ENCODE results near the gene CD274.
"Not testable (repeated sequence)": the region's sequence is repeated elsewhere in the genome, so short reads cannot be mapped to it uniquely, and the experiment has no call there.

CD274 gene

DNA sequence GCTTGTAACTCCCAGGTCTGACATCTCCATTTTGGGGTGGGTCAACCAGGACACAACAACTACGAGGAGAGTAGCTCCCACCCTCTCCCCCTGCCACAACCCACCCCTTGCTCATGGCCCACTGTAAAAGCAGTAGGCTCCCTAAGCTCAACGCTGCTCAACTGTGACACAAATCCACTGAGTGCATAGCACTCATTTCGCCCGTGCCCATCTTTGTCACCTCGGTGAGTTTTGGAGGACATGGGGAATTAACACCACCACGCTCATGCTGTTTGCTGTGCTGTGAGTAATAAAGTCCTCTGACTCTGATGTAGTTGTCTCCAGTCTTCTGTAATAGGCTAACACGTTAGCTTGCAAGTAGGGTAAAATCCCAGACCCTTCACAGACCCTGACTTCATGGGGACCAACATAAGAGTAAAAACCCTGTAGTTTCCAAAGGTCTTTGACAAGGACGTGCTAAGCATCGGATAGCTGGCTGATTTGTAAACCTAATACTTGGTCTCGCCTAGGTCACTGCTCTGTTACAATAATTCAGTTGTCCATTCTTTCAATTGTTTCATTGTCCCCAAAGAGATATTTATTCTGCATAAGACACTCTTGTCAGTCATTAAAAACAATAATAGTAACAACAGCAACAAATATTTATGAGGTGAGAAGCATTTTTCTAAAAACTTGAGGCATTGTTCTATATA lies 20.3 kb upstream of the CD274 start:
- H2BK15ac ChIP-seq (replicated peaks; ENCODE audit: low read depth), result no peak overlapping the region
- H3K36me3 ChIP-seq (ENCODE audit: control insufficient read depth, insufficient read depth, low read length), result no peaks in the 10 kb centered on the region
- H3K9ac ChIP-seq (ENCODE audit: low read length), result no peak overlapping the region
- H4K5ac ChIP-seq (ENCODE audit: low read length), result no peak overlapping the region
- no peak overlapping the region for H3K4ac ChIP-seq (ENCODE audit: low read depth, low read length)
- no peaks in the 10 kb centered on the region for H3K79me2 ChIP-seq (ENCODE audit: control insufficient read depth, insufficient read depth, low read length)
- no peak for DNase-seq
- H3K4me3 ChIP-seq (ENCODE audit: low read length), result no peak overlapping the region
- no peak overlapping the region for H3K27ac ChIP-seq (ENCODE audit: low read depth, low read length)
- H3K4me2 ChIP-seq (ENCODE audit: low read length), result no peak overlapping the region
- no peak overlapping the region for H2BK120ac ChIP-seq (ENCODE audit: low read depth, low read length)
- no peak overlapping the region for H3K56ac ChIP-seq (ENCODE audit: low read length)
- H3K23ac ChIP-seq (ENCODE audit: low read length), result no peak overlapping the region
- no peak overlapping the region for H3K18ac ChIP-seq (ENCODE audit: low read length)
- no peaks in the 10 kb centered on the region for H3K4me1 ChIP-seq (ENCODE audit: control insufficient read depth, low read depth, low read length)
- no peak overlapping the region for H2BK5ac ChIP-seq (ENCODE audit: low read length)
- H3K27me3 ChIP-seq (ENCODE audit: insufficient read depth, low read length, poor library complexity), result no peaks in the 10 kb centered on the region
- H3K79me1 ChIP-seq (ENCODE audit: low read length), result no peaks in the 10 kb centered on the region
- no peak overlapping the region for H2AK5ac ChIP-seq (ENCODE audit: low read length)
- WGBS (ENCODE audit: extremely low coverage, insufficient coverage, low lambda C conversion rate), result no CpG with 5 or more reads among the region's 10 CpGs
- H4K8ac ChIP-seq (ENCODE audit: low read depth, low read length), result no peak overlapping the region

DNA sequence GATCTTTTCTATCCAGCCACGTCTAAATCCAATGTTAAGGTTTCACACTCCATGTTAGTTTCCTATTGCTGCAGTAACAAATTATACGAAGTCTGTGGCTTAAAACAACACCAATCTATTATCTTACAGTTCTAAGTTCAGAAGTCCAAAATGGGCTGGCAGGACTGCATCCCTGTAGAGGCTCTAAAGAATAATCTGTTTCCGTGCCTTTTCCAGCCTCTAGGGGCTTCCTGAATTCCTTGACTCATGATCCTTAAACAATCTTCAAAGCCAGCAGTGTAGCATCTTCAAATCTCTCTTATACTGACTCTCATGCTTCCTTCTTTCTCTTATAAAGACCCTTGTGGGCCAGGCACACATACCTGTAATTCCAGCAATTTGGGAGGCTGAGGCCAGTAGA lies 19.4 kb upstream of the CD274 start:
- no peak overlapping the region for H3K23ac ChIP-seq (ENCODE audit: low read length)
- H3K9ac ChIP-seq (ENCODE audit: low read length), result no peak overlapping the region
- no peak overlapping the region for H3K27ac ChIP-seq (ENCODE audit: low read depth, low read length)
- H3K36me3 ChIP-seq (ENCODE audit: control insufficient read depth, insufficient read depth, low read length), result peaks cover 2% of the 10 kb centered on the region
- no peaks in the 10 kb centered on the region for H3K79me2 ChIP-seq (ENCODE audit: control insufficient read depth, insufficient read depth, low read length)
- no peak overlapping the region for H3K18ac ChIP-seq (ENCODE audit: low read length)
- no peak overlapping the region for H2BK120ac ChIP-seq (ENCODE audit: low read depth, low read length)
- no peak overlapping the region for H2AK5ac ChIP-seq (ENCODE audit: low read length)
- no peak overlapping the region for H2BK5ac ChIP-seq (ENCODE audit: low read length)
- no peak overlapping the region for H3K4me3 ChIP-seq (ENCODE audit: low read length)
- H3K27me3 ChIP-seq (ENCODE audit: insufficient read depth, low read length, poor library complexity), result no peaks in the 10 kb centered on the region
- no peak overlapping the region for H3K56ac ChIP-seq (ENCODE audit: low read length)
- no peak overlapping the region for H3K4me2 ChIP-seq (ENCODE audit: low read length)
- no peak overlapping the region for H4K8ac ChIP-seq (ENCODE audit: low read depth, low read length)
- H2BK15ac ChIP-seq (replicated peaks; ENCODE audit: low read depth), result no peak overlapping the region
- H3K4me1 ChIP-seq (ENCODE audit: control insufficient read depth, low read depth, low read length), result no peaks in the 10 kb centered on the region
- no peaks in the 10 kb centered on the region for H3K79me1 ChIP-seq (ENCODE audit: low read length)
- no peak overlapping the region for H4K5ac ChIP-seq (ENCODE audit: low read length)
- WGBS (ENCODE audit: extremely low coverage, insufficient coverage, low lambda C conversion rate), result no CpG with 5 or more reads among the region's 3 CpGs
- no peak for DNase-seq
- H3K4ac ChIP-seq (ENCODE audit: low read depth, low read length), result no peak overlapping the region

DNA sequence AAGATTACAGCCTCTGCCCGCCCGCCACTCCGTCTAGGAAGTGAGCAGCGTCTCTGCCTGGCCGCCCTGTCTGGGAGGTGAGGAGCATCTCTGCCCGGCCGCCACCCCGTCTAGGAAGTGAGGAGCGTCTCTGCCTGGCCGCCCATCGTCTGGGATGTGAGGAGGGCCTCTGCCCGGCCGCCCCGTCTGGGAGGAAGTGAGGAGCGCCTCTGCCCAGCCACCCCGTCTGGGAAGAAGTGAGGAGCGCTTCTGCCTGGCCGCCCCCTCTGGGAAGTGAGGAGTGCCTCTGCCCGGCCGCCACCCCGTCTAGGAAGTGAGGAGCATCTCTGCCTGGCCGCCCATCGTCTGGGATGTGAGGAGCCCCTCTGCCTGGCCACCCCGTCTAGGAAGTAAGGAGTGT lies 17.5 kb upstream of the CD274 start:
- H3K4ac ChIP-seq (ENCODE audit: low read depth, low read length); H3K27ac ChIP-seq (ENCODE audit: low read depth, low read length); H3K23ac ChIP-seq (ENCODE audit: low read length); H2BK5ac ChIP-seq (ENCODE audit: low read length); H4K5ac ChIP-seq (ENCODE audit: low read length); H2BK120ac ChIP-seq (ENCODE audit: low read depth, low read length); H2BK15ac ChIP-seq (replicated peaks; ENCODE audit: low read depth); H3K56ac ChIP-seq (ENCODE audit: low read length); H3K79me2 ChIP-seq (ENCODE audit: control insufficient read depth, insufficient read depth, low read length); DNase-seq; H3K4me2 ChIP-seq (ENCODE audit: low read length); H3K4me1 ChIP-seq (ENCODE audit: control insufficient read depth, low read depth, low read length); H3K4me3 ChIP-seq (ENCODE audit: low read length); H3K18ac ChIP-seq (ENCODE audit: low read length); H3K27me3 ChIP-seq (ENCODE audit: insufficient read depth, low read length, poor library complexity); H4K8ac ChIP-seq (ENCODE audit: low read depth, low read length); H3K79me1 ChIP-seq (ENCODE audit: low read length); H3K9ac ChIP-seq (ENCODE audit: low read length); H2AK5ac ChIP-seq (ENCODE audit: low read length); H3K36me3 ChIP-seq (ENCODE audit: control insufficient read depth, insufficient read depth, low read length): not testable (repeated sequence)
- WGBS (ENCODE audit: extremely low coverage, insufficient coverage, low lambda C conversion rate), result no CpG with 5 or more reads among the region's 24 CpGs

DNA sequence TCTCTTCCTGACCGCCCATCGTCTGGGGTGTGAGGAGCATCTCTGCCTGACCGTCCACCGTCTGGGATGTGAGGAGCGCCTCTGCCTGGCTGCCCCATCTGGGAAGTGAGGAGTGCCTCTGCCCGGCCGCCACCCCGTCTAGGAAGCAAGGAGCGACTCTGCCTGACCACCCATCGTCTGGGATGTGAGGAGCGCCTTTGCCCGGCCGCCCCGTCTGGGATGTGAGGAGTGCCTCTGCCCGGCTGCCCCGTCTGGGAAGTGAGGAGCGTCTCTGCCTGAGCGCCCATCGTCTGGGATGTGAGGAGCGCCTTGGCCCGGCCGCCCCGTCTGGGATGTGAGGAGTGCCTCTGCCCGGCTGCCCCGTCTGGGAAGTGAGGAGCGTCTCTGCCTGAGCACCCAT lies 17.0 kb upstream of the CD274 start:
- not testable (repeated sequence) for H3K36me3 ChIP-seq (ENCODE audit: control insufficient read depth, insufficient read depth, low read length); H3K27ac ChIP-seq (ENCODE audit: low read depth, low read length); H3K4me2 ChIP-seq (ENCODE audit: low read length); H3K4ac ChIP-seq (ENCODE audit: low read depth, low read length); H3K18ac ChIP-seq (ENCODE audit: low read length); H3K27me3 ChIP-seq (ENCODE audit: insufficient read depth, low read length, poor library complexity); H3K4me1 ChIP-seq (ENCODE audit: control insufficient read depth, low read depth, low read length); H2BK15ac ChIP-seq (replicated peaks; ENCODE audit: low read depth); H3K79me2 ChIP-seq (ENCODE audit: control insufficient read depth, insufficient read depth, low read length); DNase-seq; H4K5ac ChIP-seq (ENCODE audit: low read length); H3K9ac ChIP-seq (ENCODE audit: low read length); H2BK5ac ChIP-seq (ENCODE audit: low read length); H2AK5ac ChIP-seq (ENCODE audit: low read length); H3K79me1 ChIP-seq (ENCODE audit: low read length); H4K8ac ChIP-seq (ENCODE audit: low read depth, low read length); H2BK120ac ChIP-seq (ENCODE audit: low read depth, low read length); H3K23ac ChIP-seq (ENCODE audit: low read length); H3K56ac ChIP-seq (ENCODE audit: low read length); H3K4me3 ChIP-seq (ENCODE audit: low read length)
- WGBS (ENCODE audit: extremely low coverage, insufficient coverage, low lambda C conversion rate), result no CpG with 5 or more reads among the region's 26 CpGs

DNA sequence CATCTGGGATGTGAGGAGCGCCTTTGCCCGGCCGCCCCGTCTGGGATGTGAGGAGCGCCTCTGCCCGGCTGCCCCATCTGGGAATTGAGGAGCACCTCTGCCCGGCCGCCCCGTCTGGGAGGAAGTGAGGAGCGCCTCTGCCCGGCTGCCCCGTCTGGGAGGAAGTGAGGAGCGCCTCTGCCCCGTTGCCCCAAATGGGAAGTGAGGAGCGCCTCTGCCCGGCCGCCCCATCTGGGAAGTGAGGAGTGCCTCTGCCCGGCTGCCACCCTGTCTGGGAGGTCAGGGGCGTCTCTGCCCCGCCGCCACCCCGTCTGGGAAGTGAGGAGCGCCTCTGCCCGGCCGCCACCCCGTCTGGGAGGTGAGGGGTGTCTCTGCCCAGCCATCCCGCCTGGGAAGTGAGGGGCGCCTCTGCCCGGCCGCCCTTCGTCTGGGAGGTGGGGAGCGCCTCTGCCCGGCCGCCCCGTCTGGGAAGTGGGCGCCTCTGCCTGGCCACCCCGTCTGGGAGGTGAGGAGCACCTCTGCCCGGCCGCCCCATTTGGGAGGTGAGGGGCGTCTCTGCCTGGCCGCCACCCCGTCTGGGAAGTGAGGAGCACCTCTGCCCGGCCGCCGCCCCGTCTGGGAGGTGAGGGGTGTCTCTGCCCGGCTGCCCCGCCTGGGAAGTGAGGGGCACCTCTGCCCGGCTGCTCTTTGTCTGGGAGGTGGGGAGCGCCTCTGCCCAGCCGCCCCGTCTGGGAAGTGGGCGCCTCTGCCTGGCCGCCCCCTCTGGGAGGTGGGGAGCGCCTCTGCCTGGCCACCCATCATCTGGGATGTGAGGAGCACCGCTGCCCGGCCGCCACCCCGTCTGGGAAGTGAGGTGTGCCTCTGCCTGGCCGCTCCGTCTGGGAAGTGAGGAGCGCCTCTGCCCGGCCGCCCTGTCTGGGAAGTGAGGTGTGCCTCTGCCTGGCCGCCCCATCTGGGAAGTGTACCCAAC lies 16.2 kb upstream of the CD274 start:
- not testable (repeated sequence) for H3K4me2 ChIP-seq (ENCODE audit: low read length); H4K8ac ChIP-seq (ENCODE audit: low read depth, low read length); DNase-seq; H3K4me1 ChIP-seq (ENCODE audit: control insufficient read depth, low read depth, low read length); H3K56ac ChIP-seq (ENCODE audit: low read length); H3K36me3 ChIP-seq (ENCODE audit: control insufficient read depth, insufficient read depth, low read length); H3K79me1 ChIP-seq (ENCODE audit: low read length); H2AK5ac ChIP-seq (ENCODE audit: low read length); H2BK5ac ChIP-seq (ENCODE audit: low read length); H3K9ac ChIP-seq (ENCODE audit: low read length); H2BK120ac ChIP-seq (ENCODE audit: low read depth, low read length); H4K5ac ChIP-seq (ENCODE audit: low read length); H3K27me3 ChIP-seq (ENCODE audit: insufficient read depth, low read length, poor library complexity); H3K79me2 ChIP-seq (ENCODE audit: control insufficient read depth, insufficient read depth, low read length); H2BK15ac ChIP-seq (replicated peaks; ENCODE audit: low read depth); H3K23ac ChIP-seq (ENCODE audit: low read length); H3K4ac ChIP-seq (ENCODE audit: low read depth, low read length); H3K27ac ChIP-seq (ENCODE audit: low read depth, low read length); H3K18ac ChIP-seq (ENCODE audit: low read length); H3K4me3 ChIP-seq (ENCODE audit: low read length)
- WGBS (ENCODE audit: extremely low coverage, insufficient coverage, low lambda C conversion rate), result no CpG with 5 or more reads among the region's 65 CpGs

All from mesendoderm (in vitro differentiated cells).